ENCODE results near the gene LELP1. TPM values are rescaled to one million over a fixed set of nuclear protein-coding genes. Genes with fewer than 3 reads are reported as not detected.

Gene LELP1
- total RNA-seq, 1 donor, result not detected

- DNase-seq (ENCODE audit: low read depth), result no peak
- no peak overlapping the region for H3K4me3 ChIP-seq (ENCODE audit: low read depth, low read length)
- TF ChIP-seq CTCF (IDR thresholded peaks at IDR 0.05; ENCODE audit: insufficient read depth, low read depth, low read length), result no peak
These were observed 35.3 kb downstream of the LELP1 start for GRCh38 chr1:153238527-153238926.

GRCh38 chr1:153242160-153242559 is 38.9 kb downstream of the LELP1 start:
- TF ChIP-seq CTCF (IDR thresholded peaks at IDR 0.05; ENCODE audit: insufficient read depth, low read depth, low read length), result no peak
- no peak for DNase-seq (ENCODE audit: low read depth)
- H3K4me3 ChIP-seq (ENCODE audit: low read depth, low read length), result no peak overlapping the region

GRCh38 chr1:153245466-153245865 is 42.2 kb downstream of the LELP1 start:
- TF ChIP-seq CTCF (IDR thresholded peaks at IDR 0.05; ENCODE audit: insufficient read depth, low read depth, low read length), result no peak
- DNase-seq (ENCODE audit: low read depth), result no peak
- no peak overlapping the region for H3K4me3 ChIP-seq (ENCODE audit: low read depth, low read length)

GRCh38 chr1:153246018-153246417 is 42.8 kb downstream of the LELP1 start:
- no peak overlapping the region for H3K4me3 ChIP-seq (ENCODE audit: low read depth, low read length)
- TF ChIP-seq CTCF (IDR thresholded peaks at IDR 0.05; ENCODE audit: insufficient read depth, low read depth, low read length), result no peak
- DNase-seq (ENCODE audit: low read depth), result no peak

GRCh38 chr1:153246825-153247224 is 43.6 kb downstream of the LELP1 start:
- DNase-seq (ENCODE audit: low read depth), result no peak
- no peak for TF ChIP-seq CTCF (IDR thresholded peaks at IDR 0.05; ENCODE audit: insufficient read depth, low read depth, low read length)
- H3K4me3 ChIP-seq (ENCODE audit: low read depth, low read length), result no peak overlapping the region

GRCh38 chr1:153248176-153248879 is 45.1 kb downstream of the LELP1 start:
- H3K4me3 ChIP-seq (ENCODE audit: low read depth, low read length), result no peak overlapping the region
- DNase-seq (ENCODE audit: low read depth), result no peak
- TF ChIP-seq CTCF (IDR thresholded peaks at IDR 0.05; ENCODE audit: insufficient read depth, low read depth, low read length), result no peak

- H3K4me3 ChIP-seq (ENCODE audit: low read depth, low read length), result no peak overlapping the region
- DNase-seq (ENCODE audit: low read depth), result no peak
- TF ChIP-seq CTCF (IDR thresholded peaks at IDR 0.05; ENCODE audit: insufficient read depth, low read depth, low read length), result no peak
These were observed 46.9 kb downstream of the LELP1 start for GRCh38 chr1:153250166-153250565.

Measured in fibroblast of villous mesenchyme (primary cell).